Measurements from ENCODE around the gene RUNX2.

GRCh38 chr6:45589367-45589766 lies 261.2 kb downstream of the RUNX2 start:
- TF ChIP-seq CTCF (IDR thresholded peaks at IDR 0.05): no peak
- no peak for TF ChIP-seq POLR2AphosphoS5 (IDR thresholded peaks at IDR 0.05)
- TF ChIP-seq POLR2A (IDR thresholded peaks at IDR 0.05): no peak
- no peak for TF ChIP-seq EP300 (IDR thresholded peaks at IDR 0.05; ENCODE audit: low read depth)
